Neural progenitor cell (in vitro differentiated cells): ENCODE results near the gene CTH. TPM values are rescaled to one million over a fixed set of nuclear protein-coding genes. Genes with fewer than 3 reads are reported as not detected.
"Not testable (repeated sequence)": the region's sequence is repeated elsewhere in the genome, so short reads cannot be mapped to it uniquely, and the experiment has no call there.

ENCODE experiments used
- DNase-seq: peaks from one replicate; pipeline ENCODE4 v3.0.0-alpha.2; 2016; ENCODE audit warnings: low spot score
- H2AFZ ChIP-seq: fragments of 200-600 bp; sonication (generic); replicated peaks from 2 replicates; pipeline ENCODE4 v1.6.1; 2016; ENCODE audit warnings: antibody characterized with exemption
- H3F3A ChIP-seq: fragments of 200-600 bp; sonication (generic); 2 replicates; pipeline ENCODE4 v1.6.1; 2016; ENCODE audit warnings: antibody characterized with exemption, low read depth
- H3K27ac ChIP-seq: fragments of 200-600 bp; sonication (generic); 2 replicates; pipeline ENCODE4 v1.5.1; 2016; ENCODE audit warnings: mild to moderate bottlenecking
- H3K27me3 ChIP-seq: fragments of 200-600 bp; sonication (generic); 2 replicates; pipeline ENCODE4 v1.6.1; 2016; ENCODE audit warnings: mild to moderate bottlenecking, moderate library complexity
- H3K36me3 ChIP-seq: fragments of 200-600 bp; sonication (generic); 2 replicates; pipeline ENCODE4 v1.5.1; 2016
- H3K4me1 ChIP-seq: fragments of 200-600 bp; sonication (generic); 2 replicates; pipeline ENCODE4 v1.6.1; 2016; ENCODE audit warnings: mixed run types
- H3K4me2 ChIP-seq: fragments of 200-600 bp; sonication (generic); 2 replicates; pipeline ENCODE4 v1.6.1; 2016
- H3K4me3 ChIP-seq: fragments of 200-600 bp; sonication (generic); 2 replicates; pipeline ENCODE4 v1.5.1; 2016
- H3K79me2 ChIP-seq: fragments of 200-600 bp; sonication (generic); 2 replicates; pipeline ENCODE4 v1.6.1; 2016; ENCODE audit warnings: low read depth
- H3K9ac ChIP-seq: fragments of 200-600 bp; sonication (generic); 2 replicates; pipeline ENCODE4 v1.6.1; 2016
- H3K9me3 ChIP-seq: fragments of 200-600 bp; sonication (generic); 2 replicates; pipeline ENCODE4 v1.5.1; 2016; ENCODE audit warnings: low read depth
- H4K20me1 ChIP-seq: fragments of 200-600 bp; sonication (generic); 2 replicates; pipeline ENCODE4 v1.6.1; 2016; ENCODE audit warnings: low read depth
- H3K27ac Mint-ChIP-seq: 3 replicates; pipeline ENCODE4 v1.8.0; 2021; ENCODE audit warnings: mixed read lengths
- H3K27me3 Mint-ChIP-seq: 2 replicates; pipeline ENCODE4 v1.8.0; 2022; ENCODE audit warnings: low read depth, mild to moderate bottlenecking, inconsistent platforms, moderate library complexity, mixed read lengths; ENCODE audit not compliant: insufficient read depth
- H3K36me3 Mint-ChIP-seq: 3 replicates; pipeline ENCODE4 v1.8.0; 2021; ENCODE audit warnings: mixed read lengths
- H3K4me1 Mint-ChIP-seq: 3 replicates; pipeline ENCODE4 v1.8.0; 2021; ENCODE audit warnings: mixed read lengths
- H3K4me3 Mint-ChIP-seq: 3 replicates; pipeline ENCODE4 v1.8.0; 2021; ENCODE audit warnings: mild to moderate bottlenecking, moderate library complexity, mixed read lengths
- H3K9me3 Mint-ChIP-seq: 3 replicates; pipeline ENCODE4 v1.8.0; 2020; ENCODE audit warnings: mixed read lengths
- CTCF ChIP-seq: fragments of 200-600 bp; sonication (generic); IDR thresholded peaks from 2 replicates; pipeline ENCODE4 v1.5.1; 2017; ENCODE audit warnings: antibody characterized with exemption, mild to moderate bottlenecking
- EZH2 ChIP-seq: fragments of 200-600 bp; sonication (generic); IDR thresholded peaks from 2 replicates; pipeline ENCODE4 v1.6.1; 2017; ENCODE audit warnings: antibody characterized with exemption, mild to moderate bottlenecking, moderate library complexity
- EZH2phosphoT487 ChIP-seq: fragments of 200-600 bp; sonication (generic); IDR thresholded peaks from 2 replicates; pipeline ENCODE4 v1.6.1; 2017; ENCODE audit warnings: antibody characterized with exemption
- total RNA-seq: library from RNA; depleted of rRNA; stranded (reverse); fragments of >200 nt; gene quantifications from 2 replicates; pipeline ENCODE4 v1.2.3, GENCODE V29; 2015; ENCODE audit warnings: low replicate concordance

The CTH gene
- total RNA-seq, 1 donor from 2014 or later = 16.0 TPM

- H3K36me3 Mint-ChIP-seq = no peaks in the 10 kb centered on the region
- no peak overlapping the region for H3K4me2 ChIP-seq
These were observed 47.1 kb downstream of the CTH start for GRCh38 chr1:70458131-70458530.

GRCh38 chr1:70459496-70460225 is 48.6 kb downstream of the CTH start:
- Histone ChIP-seq H2AFZ (no peak overlapping the region), H3K9me3 (no peaks in the 10 kb centered on the region), H3K4me1 (peaks cover 3% of the 10 kb centered on the region)

More at GRCh38 chr1:70458131-70458530, 47.1 kb downstream of the CTH start:
- Histone ChIP-seq H3F3A (no peaks in the 10 kb centered on the region), H3K27ac (no peak overlapping the region), H3K79me2 (no peaks in the 10 kb centered on the region), H4K20me1 (no peaks in the 10 kb centered on the region), H3K4me3 (no peak overlapping the region), H3K9ac (no peak overlapping the region), H3K4me1 (peaks cover 3% of the 10 kb centered on the region), H2AFZ (peak overlapping the region; percentile 46), H3K27me3 (no peaks in the 10 kb centered on the region), H3K36me3 (no peaks in the 10 kb centered on the region), H3K9me3 (no peaks in the 10 kb centered on the region)
- DNase-seq = no peak
- H3K27ac Mint-ChIP-seq = peak overlapping the region; percentile 87
- TF ChIP-seq EZH2phosphoT487 = no peak
- no peak for TF ChIP-seq CTCF
- TF ChIP-seq EZH2 = no peak
- no peak overlapping the region for H3K4me3 Mint-ChIP-seq
- no peaks in the 10 kb centered on the region for H3K9me3 Mint-ChIP-seq
- H3K4me1 Mint-ChIP-seq = peaks cover 42% of the 10 kb centered on the region
- peaks cover 2% of the 10 kb centered on the region for H3K27me3 Mint-ChIP-seq

GRCh38 chr1:70460740-70461713 is 50.0 kb downstream of the CTH start:
- H3K27me3 ChIP-seq, H3K9me3 ChIP-seq, H3K4me3 Mint-ChIP-seq, H3K27ac ChIP-seq, H3K36me3 ChIP-seq, H3F3A ChIP-seq, H3K4me1 ChIP-seq, H3K79me2 ChIP-seq, H3K9me3 Mint-ChIP-seq, H3K4me3 ChIP-seq, H3K27me3 Mint-ChIP-seq, H3K9ac ChIP-seq, DNase-seq, H4K20me1 ChIP-seq, H3K36me3 Mint-ChIP-seq: not testable (repeated sequence)
- peak overlapping the region; percentile 70 for H3K27ac Mint-ChIP-seq
- Histone ChIP-seq H3K4me2 (peak overlapping the region; percentile 23), H2AFZ (peak overlapping the region; percentile 79)
- H3K4me1 Mint-ChIP-seq = peaks cover 42% of the 10 kb centered on the region

More at GRCh38 chr1:70459496-70460225, 48.6 kb downstream of the CTH start:
- Histone ChIP-seq H3K27ac (no peak overlapping the region), H3K27me3 (no peaks in the 10 kb centered on the region), H3K4me2 (no peak overlapping the region), H3K36me3 (no peaks in the 10 kb centered on the region), H4K20me1 (no peaks in the 10 kb centered on the region), H3K79me2 (no peaks in the 10 kb centered on the region), H3K4me3 (no peak overlapping the region), H3K9ac (no peak overlapping the region), H3F3A (no peaks in the 10 kb centered on the region)
- TF ChIP-seq EZH2phosphoT487 (no peak), EZH2 (no peak), CTCF (no peak)
- no peak overlapping the region for H3K4me3 Mint-ChIP-seq
- peak overlapping the region; percentile 70 for H3K27ac Mint-ChIP-seq
- H3K4me1 Mint-ChIP-seq = peaks cover 42% of the 10 kb centered on the region
- DNase-seq = no peak
- H3K9me3 Mint-ChIP-seq = peaks cover 2% of the 10 kb centered on the region
- H3K27me3 Mint-ChIP-seq = peaks cover 2% of the 10 kb centered on the region
- no peaks in the 10 kb centered on the region for H3K36me3 Mint-ChIP-seq
